Inflammatory macrophage treated with lipopolysaccharide for 4 hours (primary cell): ENCODE results near the gene CEP350.

Experiments
- DNase-seq: peaks from one replicate; pipeline ENCODE4 v3.0.0-alpha.2; 2020

CEP350 gene

GRCh38 chr1:180158149-180159147 is 203.8 kb downstream of the CEP350 start:
- peak; percentile 18 for DNase-seq

GRCh38 chr1:180160357-180160756 is 205.7 kb downstream of the CEP350 start:
- DNase-seq: peak; percentile 31

DNA sequence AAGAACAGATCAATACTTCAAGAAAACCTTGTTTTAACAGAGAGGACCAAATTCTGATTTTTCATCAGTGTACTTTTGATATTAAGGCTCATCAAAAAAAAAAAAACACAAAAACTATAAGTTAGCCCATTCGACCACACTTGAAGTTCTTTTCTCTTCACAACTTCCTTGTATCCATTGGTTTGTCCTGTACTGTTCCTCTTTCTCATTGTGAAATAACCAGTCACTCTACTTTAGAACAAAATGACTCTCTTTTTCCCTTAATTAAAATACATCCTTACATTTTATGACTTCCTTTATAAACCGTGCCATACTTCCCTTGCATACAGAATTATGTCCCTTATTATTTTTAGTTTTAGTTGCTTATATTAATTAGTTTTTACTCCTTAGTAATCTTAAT is 208.4 kb downstream of the CEP350 start:
- peak; percentile 77 for DNase-seq
